ENCODE results near the gene ITGA5.

DNA sequence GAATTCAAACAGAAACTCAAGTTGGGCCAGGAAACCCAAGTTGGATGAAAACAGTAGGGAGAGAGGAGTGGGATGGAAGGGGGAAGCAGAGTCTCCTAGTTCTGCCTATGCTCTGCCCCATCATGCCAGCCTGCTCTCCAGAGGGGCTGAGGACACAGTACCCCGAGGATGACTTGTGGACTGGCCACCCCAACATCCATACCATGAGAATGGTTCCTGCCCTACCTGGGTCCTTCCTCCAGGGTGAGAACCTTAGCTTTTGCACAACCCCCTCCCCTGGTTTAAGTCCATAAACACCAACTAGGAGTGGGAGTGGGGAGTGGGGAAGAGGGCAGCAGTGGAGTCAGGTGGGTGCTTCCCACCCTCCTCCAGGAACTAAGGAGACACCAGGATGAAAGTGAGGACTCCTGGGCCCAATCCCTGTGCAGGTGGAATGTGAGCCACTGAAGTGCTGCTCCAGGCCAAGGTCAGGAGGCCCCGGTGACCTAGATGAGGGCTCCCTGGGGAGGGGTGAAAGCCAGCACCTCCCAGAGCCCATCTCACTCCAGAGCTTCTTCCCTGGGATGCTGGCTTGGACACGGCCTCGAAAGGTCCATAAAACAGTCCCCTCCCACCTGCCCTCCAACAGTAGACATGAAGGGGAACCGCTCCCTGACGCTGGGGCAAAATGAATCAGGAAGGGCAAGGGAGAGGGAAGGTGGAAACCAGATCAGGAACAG lies 41.1 kb downstream of the ITGA5 start:
- TF ChIP-seq POLR2AphosphoS5 (IDR thresholded peaks at IDR 0.05; ENCODE audit: low read depth, low read length) (no peak), POLR2A (IDR thresholded peaks at IDR 0.05; ENCODE audit: low read depth, low read length) (no peak), TAF1 (IDR thresholded peaks at IDR 0.05; ENCODE audit: borderline replicate concordance, low read depth, low read length) (no peak)

Data from GM12892 (cell line).